KMS-11 (cell line): ENCODE measurements around the gene TNFSF18.

Experiments used
- H2AFZ ChIP-seq: fragments of 200-600 bp; sonication (generic); 2 replicates; pipeline ENCODE4 v1.6.1; 2016; ENCODE audit warnings: antibody characterized with exemption, mixed run types, low read depth
- H3K27ac ChIP-seq: fragments of 200-600 bp; sonication (generic); 2 replicates; pipeline ENCODE4 v1.6.1; 2016; ENCODE audit warnings: mild to moderate bottlenecking, mixed run types
- H3K27me3 ChIP-seq: fragments of 200-600 bp; sonication (generic); 2 replicates; pipeline ENCODE4 v1.6.1; 2017; ENCODE audit warnings: mild to moderate bottlenecking, low read depth, mixed run types, moderate library complexity; ENCODE audit not compliant: insufficient read depth
- H3K36me3 ChIP-seq: fragments of 200-600 bp; sonication (generic); 2 replicates; pipeline ENCODE4 v1.6.1; 2017; ENCODE audit warnings: mild to moderate bottlenecking, mixed run types; ENCODE audit not compliant: insufficient read depth
- H3K4me1 ChIP-seq: fragments of 200-600 bp; sonication (generic); 2 replicates; pipeline ENCODE4 v1.6.1; 2016; ENCODE audit warnings: mild to moderate bottlenecking, low read depth, mixed run types; ENCODE audit not compliant: poor library complexity, severe bottlenecking
- H3K4me2 ChIP-seq: fragments of 200-600 bp; sonication (generic); 2 replicates; pipeline ENCODE4 v1.7.0; 2016; ENCODE audit warnings: mild to moderate bottlenecking, mixed run types
- H3K4me3 ChIP-seq: fragments of 200-600 bp; sonication (generic); IDR thresholded peaks from 2 replicates; pipeline ENCODE4 v1.6.1; 2017; ENCODE audit warnings: low read depth, low read length, mixed read lengths; ENCODE audit not compliant: insufficient read depth
- H3K79me2 ChIP-seq: fragments of 200-600 bp; sonication (generic); 2 replicates; pipeline ENCODE4 v1.6.1; 2016; ENCODE audit warnings: low read depth, mixed run types; ENCODE audit not compliant: insufficient read depth
- H3K9ac ChIP-seq: fragments of 200-600 bp; sonication (generic); 2 replicates; pipeline ENCODE4 v1.6.1; 2016; ENCODE audit warnings: mild to moderate bottlenecking, mixed run types
- H4K20me1 ChIP-seq: fragments of 200-600 bp; sonication (generic); 2 replicates; pipeline ENCODE4 v1.6.1; 2016; ENCODE audit warnings: mild to moderate bottlenecking, mixed run types; ENCODE audit not compliant: insufficient read depth
- CTCF ChIP-seq: fragments of 200-600 bp; sonication (generic); conservative IDR thresholded peaks from 2 replicates; pipeline ENCODE4 v1.6.1; 2017; ENCODE audit warnings: low read depth, mild to moderate bottlenecking, antibody characterized with exemption, low read length, moderate library complexity, mixed read lengths

TNFSF18 gene

GRCh38 chr1:173039626-173040025 is 11.1 kb downstream of the TNFSF18 start:
- Histone ChIP-seq H2AFZ (no peak overlapping the region), H3K27ac (no peak overlapping the region), H3K79me2 (no peaks in the 10 kb centered on the region)

GRCh38 chr1:173038875-173039554 is 11.7 kb downstream of the TNFSF18 start:
- H3K36me3 ChIP-seq, result no peaks in the 10 kb centered on the region
- H3K4me2 ChIP-seq, result no peak overlapping the region
- no peak overlapping the region for H2AFZ ChIP-seq
- H3K4me1 ChIP-seq, result no peaks in the 10 kb centered on the region
- no peak overlapping the region for H3K27ac ChIP-seq
- H3K9ac ChIP-seq, result no peak overlapping the region
- H3K27me3 ChIP-seq, result no peaks in the 10 kb centered on the region
- H4K20me1 ChIP-seq, result no peaks in the 10 kb centered on the region
- TF ChIP-seq CTCF, result no peak
- H3K79me2 ChIP-seq, result no peaks in the 10 kb centered on the region
- H3K4me3 ChIP-seq, result no peak overlapping the region

More at GRCh38 chr1:173039626-173040025, 11.1 kb downstream of the TNFSF18 start:
- H3K27me3 ChIP-seq, result no peaks in the 10 kb centered on the region
- H3K4me1 ChIP-seq, result no peaks in the 10 kb centered on the region
- no peak for TF ChIP-seq CTCF
- H3K9ac ChIP-seq, result no peak overlapping the region
- H3K4me2 ChIP-seq, result no peak overlapping the region
- no peaks in the 10 kb centered on the region for H3K36me3 ChIP-seq
- H3K4me3 ChIP-seq, result no peak overlapping the region
- H4K20me1 ChIP-seq, result no peaks in the 10 kb centered on the region

GRCh38 chr1:173024543-173024942 is 26.2 kb downstream of the TNFSF18 start:
- no peaks in the 10 kb centered on the region for H3K4me1 ChIP-seq
- H2AFZ ChIP-seq, result no peak overlapping the region
- no peaks in the 10 kb centered on the region for H3K36me3 ChIP-seq
- no peak overlapping the region for H3K9ac ChIP-seq
- TF ChIP-seq CTCF, result no peak
- H3K4me2 ChIP-seq, result no peak overlapping the region
- no peak overlapping the region for H3K4me3 ChIP-seq
- no peaks in the 10 kb centered on the region for H4K20me1 ChIP-seq
- H3K27ac ChIP-seq, result no peak overlapping the region
- H3K79me2 ChIP-seq, result no peaks in the 10 kb centered on the region
- no peaks in the 10 kb centered on the region for H3K27me3 ChIP-seq

GRCh38 chr1:173023343-173023742 is 27.4 kb downstream of the TNFSF18 start:
- no peaks in the 10 kb centered on the region for H3K4me1 ChIP-seq
- H3K27ac ChIP-seq, result no peak overlapping the region
- no peak overlapping the region for H3K9ac ChIP-seq
- no peak overlapping the region for H3K4me3 ChIP-seq
- H3K36me3 ChIP-seq, result no peaks in the 10 kb centered on the region
- H2AFZ ChIP-seq, result no peak overlapping the region
- TF ChIP-seq CTCF, result no peak
- no peaks in the 10 kb centered on the region for H4K20me1 ChIP-seq
- H3K27me3 ChIP-seq, result no peaks in the 10 kb centered on the region
- no peak overlapping the region for H3K4me2 ChIP-seq
- H3K79me2 ChIP-seq, result no peaks in the 10 kb centered on the region
